Loucy (cell line): ENCODE results near the gene OGFR.
"Not testable (repeated sequence)": the region's sequence is repeated elsewhere in the genome, so short reads cannot be mapped to it uniquely, and the experiment has no call there.

Experiments
- H2AFZ ChIP-seq: fragments of 200-600 bp; sonication (generic); 2 replicates; pipeline ENCODE4 v1.6.0; 2016; ENCODE audit warnings: antibody characterized with exemption, mild to moderate bottlenecking, low read length, moderate library complexity
- H3F3A ChIP-seq: fragments of 200-600 bp; 2 replicates; pipeline ENCODE4 v1.6.0; 2016; ENCODE audit warnings: antibody characterized with exemption, low read depth, mild to moderate bottlenecking
- H3K27me3 ChIP-seq: fragments of 200-600 bp; sonication (generic); 2 replicates; pipeline ENCODE4 v1.6.1; 2014; ENCODE audit warnings: low read length, mild to moderate bottlenecking; ENCODE audit not compliant: insufficient read depth, poor library complexity, severe bottlenecking
- H3K36me3 ChIP-seq: fragments of 200-600 bp; sonication (generic); 2 replicates; pipeline ENCODE4 v1.6.1; 2016; ENCODE audit warnings: low read length; ENCODE audit not compliant: insufficient read depth
- H3K4me1 ChIP-seq: fragments of 200-600 bp; sonication (generic); 2 replicates; pipeline ENCODE4 v1.5.1; 2014; ENCODE audit warnings: low read length, mild to moderate bottlenecking; ENCODE audit not compliant: insufficient read depth, poor library complexity, severe bottlenecking
- H3K4me2 ChIP-seq: fragments of 200-600 bp; sonication (generic); 2 replicates; pipeline ENCODE4 v1.6.0; 2014; ENCODE audit warnings: antibody characterized with exemption, low read length, low read depth, mild to moderate bottlenecking; ENCODE audit not compliant: poor library complexity, severe bottlenecking
- H3K4me3 ChIP-seq: fragments of 200-600 bp; sonication (generic); 2 replicates; pipeline ENCODE4 v1.5.1; 2014; ENCODE audit warnings: low read length, mild to moderate bottlenecking, mixed read lengths; ENCODE audit not compliant: poor library complexity, severe bottlenecking
- H3K79me2 ChIP-seq: fragments of 200-600 bp; sonication (generic); 2 replicates; pipeline ENCODE4 v1.6.1; 2014; ENCODE audit warnings: low read length; ENCODE audit not compliant: insufficient read depth
- H3K9ac ChIP-seq: fragments of 200-600 bp; sonication (generic); 2 replicates; pipeline ENCODE4 v1.6.0; 2014; ENCODE audit warnings: mild to moderate bottlenecking, low read depth, low read length, moderate library complexity; ENCODE audit not compliant: poor library complexity, severe bottlenecking
- H3K9me2 ChIP-seq: fragments of 200-600 bp; sonication (generic); replicated peaks from 2 replicates; pipeline ENCODE4 v1.6.1; 2016; ENCODE audit warnings: low read depth, low read length, mixed read lengths
- H3K9me3 ChIP-seq: fragments of 200-600 bp; sonication (generic); 2 replicates; pipeline ENCODE4 v1.6.1; 2014; ENCODE audit warnings: mild to moderate bottlenecking, antibody characterized with exemption, low read length, low read depth; ENCODE audit not compliant: insufficient read depth
- H4K20me1 ChIP-seq: fragments of 200-600 bp; sonication (generic); 2 replicates; pipeline ENCODE4 v1.6.0; 2014; ENCODE audit warnings: antibody characterized with exemption, low read length, mild to moderate bottlenecking; ENCODE audit not compliant: insufficient read depth, poor library complexity, severe bottlenecking
- CTCF ChIP-seq: fragments of 200-600 bp; sonication (generic); conservative IDR thresholded peaks from 2 replicates; pipeline ENCODE4 v1.5.1; 2014; ENCODE audit warnings: mild to moderate bottlenecking, antibody characterized with exemption, low read length
- EZH2phosphoT487 ChIP-seq: fragments of 200-600 bp; IDR thresholded peaks from 2 replicates; pipeline ENCODE4 v1.6.1; 2018; ENCODE audit warnings: antibody characterized with exemption, mild to moderate bottlenecking, moderate library complexity, borderline replicate concordance

The OGFR gene

GRCh38 chr20:62852841-62853240, 48.2 kb downstream of the OGFR start:
- no peak overlapping the region for H3K4me2 ChIP-seq
- no peaks in the 10 kb centered on the region for H3K9me3 ChIP-seq
- no peak overlapping the region for H3K9ac ChIP-seq
- no peak overlapping the region for H2AFZ ChIP-seq
- no peak overlapping the region for H3K4me3 ChIP-seq
- no peaks in the 10 kb centered on the region for H3F3A ChIP-seq
- no peaks in the 10 kb centered on the region for H3K27me3 ChIP-seq
- peaks cover 39% of the 10 kb centered on the region; the same call in 1 of the 2 replicates for H3K79me2 ChIP-seq
- H4K20me1 ChIP-seq, result no peaks in the 10 kb centered on the region
- peaks cover 13% of the 10 kb centered on the region; the same call in 1 of the 2 replicates for H3K36me3 ChIP-seq
- TF ChIP-seq CTCF (no peak), EZH2phosphoT487 (no peak)
- H3K9me2 ChIP-seq, result no peaks in the 10 kb centered on the region
- H3K4me1 ChIP-seq, result peaks cover 14% of the 10 kb centered on the region

GRCh38 chr20:62853304-62853703, 48.7 kb downstream of the OGFR start:
- H3K4me2 ChIP-seq, H4K20me1 ChIP-seq, H3K27me3 ChIP-seq, H3K9me3 ChIP-seq, H3F3A ChIP-seq, H2AFZ ChIP-seq, H3K9me2 ChIP-seq, H3K9ac ChIP-seq, H3K4me3 ChIP-seq: not testable (repeated sequence)
- Histone ChIP-seq H3K79me2 (peaks cover 42% of the 10 kb centered on the region; the same call in 1 of the 2 replicates), H3K4me1 (peaks cover 14% of the 10 kb centered on the region), H3K36me3 (peaks cover 13% of the 10 kb centered on the region; the same call in 1 of the 2 replicates)

DNA sequence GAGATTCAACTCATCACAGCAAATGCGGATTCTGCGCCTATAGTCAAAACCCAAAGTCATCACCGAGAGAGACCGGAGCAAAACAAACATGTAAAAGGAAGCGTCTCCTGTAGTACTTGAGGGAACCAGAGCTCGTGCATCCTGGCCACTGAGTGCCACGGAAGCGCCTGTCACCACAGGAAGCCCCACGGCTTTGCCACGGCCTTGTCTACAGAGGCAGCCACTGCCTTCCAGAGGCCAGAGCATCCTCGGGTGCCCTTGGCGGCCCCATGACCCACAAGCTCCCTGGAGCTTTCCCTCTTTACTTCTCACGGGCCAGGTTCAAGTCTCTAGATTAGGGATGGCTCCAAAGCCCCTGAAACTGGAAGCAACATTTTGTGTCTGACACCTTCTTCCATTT, 49.5 kb downstream of the OGFR start:
- H3K9me3 ChIP-seq, result no peaks in the 10 kb centered on the region
- H3F3A ChIP-seq, result no peaks in the 10 kb centered on the region
- no peak overlapping the region for H3K4me2 ChIP-seq
- H3K79me2 ChIP-seq, result peaks cover 51% of the 10 kb centered on the region
- H3K9ac ChIP-seq, result no peak overlapping the region
- no peak overlapping the region for H3K4me3 ChIP-seq
- no peaks in the 10 kb centered on the region for H3K27me3 ChIP-seq
- H4K20me1 ChIP-seq, result no peaks in the 10 kb centered on the region
- TF ChIP-seq EZH2phosphoT487 (no peak), CTCF (no peak)
- peaks cover 18% of the 10 kb centered on the region for H3K4me1 ChIP-seq
- H2AFZ ChIP-seq, result no peak overlapping the region
- peaks cover 13% of the 10 kb centered on the region; the same call in 1 of the 2 replicates for H3K36me3 ChIP-seq
- H3K9me2 ChIP-seq, result no peaks in the 10 kb centered on the region

DNA sequence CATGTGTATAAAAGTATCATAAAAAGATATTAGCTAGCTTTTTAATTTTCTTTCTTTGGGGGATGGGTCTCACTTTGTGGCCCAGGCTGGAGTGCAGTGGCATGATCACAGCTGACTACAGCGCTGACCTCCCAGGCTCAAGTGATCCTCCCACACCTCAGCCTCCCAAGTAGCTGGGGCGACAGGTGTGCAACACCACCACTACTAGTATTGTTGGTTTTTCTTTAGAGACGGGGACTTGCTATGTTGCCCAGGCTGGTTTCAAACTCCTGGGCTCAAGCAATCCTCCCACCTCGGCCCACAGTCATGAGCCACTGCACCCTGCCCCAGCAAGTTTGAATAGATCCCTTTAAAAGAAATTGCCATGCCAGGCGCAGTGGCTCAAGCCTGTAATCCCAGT, 50.5 kb downstream of the OGFR start:
- Histone ChIP-seq H3K4me2 (no peak overlapping the region), H3K79me2 (peaks cover 61% of the 10 kb centered on the region), H3F3A (no peaks in the 10 kb centered on the region), H3K27me3 (no peaks in the 10 kb centered on the region), H4K20me1 (peaks cover 3% of the 10 kb centered on the region), H3K9me3 (no peaks in the 10 kb centered on the region), H2AFZ (no peak overlapping the region), H3K4me3 (no peak overlapping the region), H3K9ac (no peak overlapping the region), H3K4me1 (peaks cover 24% of the 10 kb centered on the region), H3K9me2 (no peaks in the 10 kb centered on the region), H3K36me3 (peaks cover 13% of the 10 kb centered on the region; the same call in 1 of the 2 replicates)
- TF ChIP-seq EZH2phosphoT487, result no peak
- no peak for TF ChIP-seq CTCF
